GM12878 (cell line): ENCODE data around the gene CLASRP. TPM values are rescaled to one million over a fixed set of nuclear protein-coding genes. Genes with fewer than 3 reads are reported as not detected.

Experiments
- ATAC-seq: fragments of 200-7000 bp; cut with Tn5 transposase; 3 replicates; pipeline ENCODE4 v1.9.1; 2020; ENCODE audit warnings: mild to moderate bottlenecking, moderate library complexity
- BruUV-seq: library from RNA; stranded (reverse); fragments of 400-500 nt; replicated peaks from 2 replicates; lab custom pipeline; 2021; lab: Mats Ljungman, UMichigan
- CTCF ChIA-PET: fragments of 300-600 bp; sonication (Branson Sonifier 250); formaldehyde crosslinking; extraction: SDS; loops from one replicate; lab custom pipeline; 2021; ENCODE audit warnings: inconsistent platforms; lab: Yijun Ruan, JAX
- POLR2A ChIA-PET: fragments of 350-600 bp; formaldehyde crosslinking; extraction: SDS; loops from one replicate; lab custom pipeline; 2021; ENCODE audit warnings: inconsistent platforms; lab: Charles Lee
- RAD21 ChIA-PET: fragments of 300-600 bp; sonication (Branson Sonifier 250); formaldehyde crosslinking; loops from one replicate; lab custom pipeline; 2023; ENCODE audit warnings: antibody characterized with exemption; ENCODE audit not compliant: unreplicated experiment; lab: Charles Lee
- SMC1A ChIA-PET: fragments of 300-600 bp; sonication (Branson Sonifier 250); formaldehyde crosslinking; loops from one replicate; lab custom pipeline; 2023; ENCODE audit not compliant: unreplicated experiment, uncharacterized antibody; lab: Charles Lee
- DNase-seq: peaks from one replicate; pipeline ENCODE4 v3.0.0-alpha.2; 2011; ENCODE audit warnings: low read depth, low spot score
- FAIRE-seq: peaks from 3 replicates; lab custom pipeline; 2011; peaks lifted over from hg19 to GRCh38; lab: Jason Lieb, UNC
- H2AFZ ChIP-seq: 2 replicates; pipeline ENCODE4 v1.6.0; 2011; ENCODE audit warnings: low read depth, low read length, control low read depth; ENCODE audit not compliant: control insufficient read depth
- H3K27ac ChIP-seq: 2 replicates; pipeline ENCODE4 v1.5.1; 2011; ENCODE audit warnings: control low read depth; ENCODE audit not compliant: control insufficient read depth, insufficient read depth
- H3K27me3 ChIP-seq, 2 experiments: replicated peaks in 1 of 2; 2 replicates each; pipeline versions ENCODE4 v1.6.0 to v1.6.1; 2011; ENCODE audit warnings: low read length in 1 of 2; ENCODE audit not compliant: control insufficient read depth in 2 of 2, insufficient read depth in 2 of 2
- H3K36me3 ChIP-seq, 2 experiments: 2 replicates each; pipeline ENCODE4 v1.5.1; 2011; ENCODE audit warnings: low read length in 1 of 2; ENCODE audit not compliant: control insufficient read depth in 2 of 2, insufficient read depth in 2 of 2
- H3K4me1 ChIP-seq: 2 replicates; pipeline ENCODE4 v1.6.1; 2011; ENCODE audit warnings: mild to moderate bottlenecking, low read length, moderate library complexity, mixed read lengths; ENCODE audit not compliant: control insufficient read depth, insufficient read depth
- H3K4me2 ChIP-seq: 2 replicates; pipeline ENCODE4 v1.6.0; 2011; ENCODE audit warnings: control low read depth; ENCODE audit not compliant: control insufficient read depth, insufficient read depth
- H3K4me3 ChIP-seq: fragments of 200-600 bp; sonication (generic); 2 replicates; pipeline ENCODE4 v1.5.1; 2016
- H3K79me2 ChIP-seq: 2 replicates; pipeline ENCODE4 v1.6.0; 2011; ENCODE audit warnings: low read length; ENCODE audit not compliant: control insufficient read depth, insufficient read depth
- H3K9ac ChIP-seq: 2 replicates; pipeline ENCODE4 v1.8.0; 2011; ENCODE audit warnings: low read length, control low read depth, mixed read lengths; ENCODE audit not compliant: control insufficient read depth, insufficient read depth
- H3K9me3 ChIP-seq: replicated peaks from 3 replicates; pipeline ENCODE4 v1.5.1; 2011; ENCODE audit warnings: mild to moderate bottlenecking, low read length; ENCODE audit not compliant: control insufficient read depth, insufficient read depth
- H4K20me1 ChIP-seq: 2 replicates; pipeline ENCODE4 v1.6.0; 2011; ENCODE audit not compliant: control insufficient read depth, insufficient read depth
- ESRRA ChIP-seq: IDR thresholded peaks from 2 replicates; pipeline ENCODE4 v1.6.1; 2012; ENCODE audit warnings: mild to moderate bottlenecking, low read length, improper control_type of control experiment
- TAF1 ChIP-seq: IDR thresholded peaks from 2 replicates; pipeline ENCODE4 v1.6.1; 2011; ENCODE audit warnings: mild to moderate bottlenecking, low read depth, low read length, borderline replicate concordance
- TCF3 ChIP-seq: IDR thresholded peaks from 2 replicates; pipeline ENCODE4 v1.6.1; 2012; ENCODE audit warnings: low read depth, mild to moderate bottlenecking, low read length, borderline replicate concordance; ENCODE audit not compliant: insufficient read depth
- WGBS: methylation state at CpG from one replicate; pipeline ENCODE4 v1.1.6; 2016; ENCODE audit warnings: low lambda C conversion rate; ENCODE audit not compliant: insufficient replicate concordance, insufficient coverage; ENCODE audit errors: missing lambda C conversion rate; 5-methylcytosine and 5-hydroxymethylcytosine counted together
- in situ Hi-C: fragments of 300-500 bp; cut with MboI; formaldehyde crosslinking; loops from 9 replicates; pipeline ENCODE4 v1.14.3; 2018; ENCODE audit warnings: mixed read lengths
- intact Hi-C: fragments of 100-400 bp; cut with micrococcal nuclease; formaldehyde crosslinking; loops from one replicate; pipeline ENCODE4 v1.14.2; 2022; ENCODE audit not compliant: unreplicated experiment
- polyA plus RNA-seq, 11 experiments: library from polyadenylated mRNA; depleted of rRNA in 4 of 11; unstranded in 6 of 11; stranded (reverse) in 5 of 11; fragments of >200 nt; fragmentation: Nextera tagmentation in 4 of 11; fragmentation: Illumina TruSeq in 1 of 11; extraction: Ambion mirVana in 4 of 11; extraction: Trizol in 1 of 11; gene quantifications; 1 replicate in 1 of 11; 2 replicates in 10 of 11; pipeline versions ENCODE4 v1.2.1 to v1.2.3, GENCODE V29; 2011 to 2016; ENCODE audit warnings: inconsistent platforms in 2 of 11, missing spikeins in 2 of 11, low read depth in 1 of 11
- total RNA-seq, 4 experiments: library from RNA; depleted of rRNA in 3 of 4; stranded (reverse); fragments of >200 nt in 3 of 4; fragmentation: Illumina TruSeq in 1 of 4; extraction: Trizol in 1 of 4; gene quantifications; 2 replicates each; pipeline versions ENCODE4 v1.2.1 to v1.2.3, GENCODE V29; 2013 to 2021
- TF ChIP-seq, protein P1 (sequence below): fragments of 450-650 bp; IDR thresholded peaks from 2 replicates; pipeline ENCODE4 v1.6.1; 2016; ENCODE audit warnings: mild to moderate bottlenecking
- TF ChIP-seq, protein P2 (sequence below): fragments of 450-650 bp; IDR thresholded peaks from 2 replicates; pipeline ENCODE4 v1.6.1; 2018; ENCODE audit warnings: borderline replicate concordance, mild to moderate bottlenecking; ENCODE audit not compliant: partially characterized antibody

Gene CLASRP
- total and polyA plus RNA-seq, 10 of the 15 experiments (the other 5 are each of a cell fraction or from before 2014, with no cell fraction given): 0.68 to 75.8 (median 30.2) TPM

DNA sequence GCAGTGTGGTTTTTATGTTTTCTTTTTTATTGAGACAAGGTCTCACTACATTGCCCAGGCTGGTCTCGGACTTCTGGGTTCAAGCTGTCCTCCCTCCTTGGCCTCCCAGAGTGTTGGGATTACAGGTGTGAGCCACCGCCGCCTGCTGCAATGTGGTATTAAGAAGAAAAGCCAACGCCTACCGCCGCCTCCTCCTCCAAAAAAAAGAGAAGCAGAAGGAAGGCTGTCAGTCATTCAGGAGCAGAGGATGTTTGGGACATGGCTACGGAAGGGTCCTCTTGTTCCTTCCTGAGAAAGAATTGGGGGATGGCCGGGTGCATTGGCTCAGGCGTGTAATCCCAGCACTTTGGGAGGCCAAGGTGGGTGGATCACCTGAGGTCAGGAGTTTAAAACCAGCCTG, 55.3 kb downstream of the CLASRP start:
- ATAC-seq: no peak
- Histone ChIP-seq H3K27me3 (no peaks in the 10 kb centered on the region), H3K4me2 (peak overlapping the region; percentile 48), H3K79me2 (peaks cover 61% of the 10 kb centered on the region), H3K4me3 (peak overlapping the region; percentile 93), H3K36me3 (peaks cover 9 to 15% of the 10 kb centered on the region in 2 experiments)
- intact Hi-C loops: loop anchor here (5.0 to 10.0 kb wide), 3 partner anchors 83 to 391 kb away; partner anchors contain the start of genes BLOC1S3 and TRAPPC6A
- ChIA-PET SMC1A (no interaction called here), POLR2A (interaction anchor here (0.8 kb wide), 1 partner anchor 25 kb away, joined by 3 read pairs; no protein-coding TSS in a partner anchor)
- no peak for DNase-seq
- BruUV-seq: no TSS peak
- TF ChIP-seq, protein P1, sequence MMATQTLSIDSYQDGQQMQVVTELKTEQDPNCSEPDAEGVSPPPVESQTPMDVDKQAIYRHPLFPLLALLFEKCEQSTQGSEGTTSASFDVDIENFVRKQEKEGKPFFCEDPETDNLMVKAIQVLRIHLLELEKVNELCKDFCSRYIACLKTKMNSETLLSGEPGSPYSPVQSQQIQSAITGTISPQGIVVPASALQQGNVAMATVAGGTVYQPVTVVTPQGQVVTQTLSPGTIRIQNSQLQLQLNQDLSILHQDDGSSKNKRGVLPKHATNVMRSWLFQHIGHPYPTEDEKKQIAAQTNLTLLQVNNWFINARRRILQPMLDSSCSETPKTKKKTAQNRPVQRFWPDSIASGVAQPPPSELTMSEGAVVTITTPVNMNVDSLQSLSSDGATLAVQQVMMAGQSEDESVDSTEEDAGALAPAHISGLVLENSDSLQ: peak; percentile 59
- TF ChIP-seq ESRRA: no peak
- TF ChIP-seq, all 136 proteins: peak for 1
- in situ Hi-C loops: no loop called here
- WGBS: 41% methylated on average over 9 of the region's 9 CpGs
- H2AFZ ChIP-seq: no peak overlapping the region
- H3K9me3 ChIP-seq: peaks cover 2% of the 10 kb centered on the region; the same call in 2 of the 3 replicates
- ChIA-PET RAD21 (interaction anchor here (1.2 kb wide), 1 partner anchor 93 kb away, joined by 3 read pairs; no protein-coding TSS in a partner anchor), CTCF (interaction anchor here (0.7 to 1.5 kb wide), 2 partner anchors 31 to 37 kb away, joined by 3 to 5 read pairs; no protein-coding TSS in a partner anchor)
- FAIRE-seq: no peak
- peak overlapping the region; percentile 97 for H3K9ac ChIP-seq
- H3K4me1 ChIP-seq: peaks cover 9% of the 10 kb centered on the region
- 0 out of 2 replicates have a peak overlapping the region, but pooled peaks have one; percentile 98 for H3K27ac ChIP-seq
- H4K20me1 ChIP-seq: peaks cover 5% of the 10 kb centered on the region; the same call in 1 of the 2 replicates

- 96% methylated on average over 5 of the region's 5 CpGs for whole genome bisulfite sequencing
- Histone ChIP-seq H3K36me3 (peaks cover 9 to 15% of the 10 kb centered on the region in 2 experiments), H4K20me1 (peaks cover 6% of the 10 kb centered on the region; the same call in 1 of the 2 replicates), H3K9ac (peak overlapping the region; percentile 97; the same call in 1 of the 2 replicates), H3K4me3 (peak overlapping the region; percentile 93), H3K4me1 (peaks cover 9% of the 10 kb centered on the region), H3K27me3 (no peaks in the 10 kb centered on the region), H3K9me3 (peaks cover 2% of the 10 kb centered on the region; the same call in 2 of the 3 replicates), H3K79me2 (peaks cover 64% of the 10 kb centered on the region), H3K27ac (no peak overlapping the region; the same call in 1 of the 2 replicates), H2AFZ (no peak overlapping the region), H3K4me2 (peak overlapping the region; percentile 48)
- ChIA-PET RAD21 (interaction anchor here (1.2 kb wide), 1 partner anchor 92 kb away, joined by 3 read pairs; no protein-coding TSS in a partner anchor), POLR2A (interaction anchor here (0.8 kb wide), 1 partner anchor 24 kb away, joined by 3 read pairs; no protein-coding TSS in a partner anchor), SMC1A (interaction anchor here (1.0 kb wide), 1 partner anchor 49 kb away, joined by 3 read pairs; no protein-coding TSS in a partner anchor), CTCF (interaction anchor here (0.7 to 1.5 kb wide), 2 partner anchors 30 to 37 kb away, joined by 3 to 5 read pairs; no protein-coding TSS in a partner anchor)
- intact Hi-C loops (loop anchor here (5.0 to 10.0 kb wide), 3 partner anchors 83 to 390 kb away; partner anchors contain the start of genes BLOC1S3 and TRAPPC6A), in situ Hi-C loops (no loop called here)
- DNase-seq: no peak
- FAIRE-seq: no peak
- no peak for TF ChIP-seq TAF1
- TF ChIP-seq, protein P2, sequence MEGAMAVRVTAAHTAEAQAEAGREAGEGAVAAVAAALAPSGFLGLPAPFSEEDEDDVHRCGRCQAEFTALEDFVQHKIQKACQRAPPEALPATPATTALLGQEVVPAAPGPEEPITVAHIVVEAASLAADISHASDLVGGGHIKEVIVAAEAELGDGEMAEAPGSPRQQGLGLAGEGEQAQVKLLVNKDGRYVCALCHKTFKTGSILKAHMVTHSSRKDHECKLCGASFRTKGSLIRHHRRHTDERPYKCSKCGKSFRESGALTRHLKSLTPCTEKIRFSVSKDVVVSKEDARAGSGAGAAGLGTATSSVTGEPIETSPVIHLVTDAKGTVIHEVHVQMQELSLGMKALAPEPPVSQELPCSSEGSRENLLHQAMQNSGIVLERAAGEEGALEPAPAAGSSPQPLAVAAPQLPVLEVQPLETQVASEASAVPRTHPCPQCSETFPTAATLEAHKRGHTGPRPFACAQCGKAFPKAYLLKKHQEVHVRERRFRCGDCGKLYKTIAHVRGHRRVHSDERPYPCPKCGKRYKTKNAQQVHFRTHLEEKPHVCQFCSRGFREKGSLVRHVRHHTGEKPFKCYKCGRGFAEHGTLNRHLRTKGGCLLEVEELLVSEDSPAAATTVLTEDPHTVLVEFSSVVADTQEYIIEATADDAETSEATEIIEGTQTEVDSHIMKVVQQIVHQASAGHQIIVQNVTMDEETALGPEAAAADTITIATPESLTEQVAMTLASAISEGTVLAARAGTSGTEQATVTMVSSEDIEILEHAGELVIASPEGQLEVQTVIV: no peak
- no peak for TF ChIP-seq TCF3
- ATAC-seq: no peak
- no TSS peak for BruUV-seq
These were observed 55.9 kb downstream of the CLASRP start for GRCh38 chr19:45094707-45095106.
